ENCODE results near the gene DCUN1D4. TPM values are rescaled to one million over a fixed set of nuclear protein-coding genes. Genes with fewer than 3 reads are reported as not detected.
"Not testable (repeated sequence)": the region's sequence is repeated elsewhere in the genome, so short reads cannot be mapped to it uniquely, and the experiment has no call there.

Gene DCUN1D4
- total and polyA plus RNA-seq, 2 donors (not counting 1 experiment from before 2014, with no cell fraction given): 44.3 to 50.7 TPM

- no peaks in the 10 kb centered on the region for H3K4me1 ChIP-seq (ENCODE audit: control insufficient read depth, extremely low read depth, insufficient read depth, low read length)
- no peak overlapping the region for H2AFZ ChIP-seq (ENCODE audit: low read length)
- no peak overlapping the region for H3K4me3 ChIP-seq (replicated peaks in 1 of 4; ENCODE audit: control extremely low read depth in 1 of 4, insufficient read depth in 1 of 4, low read depth in 3 of 4, low read length in 4 of 4)
- no peak overlapping the region for H3K4me2 ChIP-seq (ENCODE audit: extremely low read depth, insufficient read depth, low read length)
- no peaks in the 10 kb centered on the region for H4K20me1 ChIP-seq (ENCODE audit: control insufficient read depth, extremely low read depth, insufficient read depth, low read length)
- H3K79me2 ChIP-seq (ENCODE audit: control insufficient read depth, insufficient read depth, low read length): no peaks in the 10 kb centered on the region
- TF ChIP-seq CTCF (conservative IDR thresholded peaks at IDR 0.05 in 1 of 2, IDR thresholded peaks at IDR 0.05 in 1 of 2; ENCODE audit: low read depth in 1 of 2, low read length in 2 of 2): no peak
- no peak for TF ChIP-seq EZH2 (IDR thresholded peaks at IDR 0.05; ENCODE audit: low read length, missing control alignments)
- H3K27ac ChIP-seq (ENCODE audit: insufficient read depth, low read length): no peak overlapping the region
- H3K9ac ChIP-seq (ENCODE audit: insufficient read depth, low read length): no peak overlapping the region
- DNase-seq (ENCODE audit: low read depth in 2 of 2): peak in 1 of 2 donors; percentile 95
- no peaks in the 10 kb centered on the region for H3K9me3 ChIP-seq (ENCODE audit: control insufficient read depth, insufficient read depth, low read depth, low read length)
- H3K36me3 ChIP-seq (ENCODE audit: control insufficient read depth, insufficient read depth, low read length): no peaks in the 10 kb centered on the region
- H3K27me3 ChIP-seq (ENCODE audit: control insufficient read depth, insufficient read depth, low read length): no peaks in the 10 kb centered on the region
These were observed 89.3 kb downstream of the DCUN1D4 start for GRCh38 chr4:51932261-51932660.

DNA sequence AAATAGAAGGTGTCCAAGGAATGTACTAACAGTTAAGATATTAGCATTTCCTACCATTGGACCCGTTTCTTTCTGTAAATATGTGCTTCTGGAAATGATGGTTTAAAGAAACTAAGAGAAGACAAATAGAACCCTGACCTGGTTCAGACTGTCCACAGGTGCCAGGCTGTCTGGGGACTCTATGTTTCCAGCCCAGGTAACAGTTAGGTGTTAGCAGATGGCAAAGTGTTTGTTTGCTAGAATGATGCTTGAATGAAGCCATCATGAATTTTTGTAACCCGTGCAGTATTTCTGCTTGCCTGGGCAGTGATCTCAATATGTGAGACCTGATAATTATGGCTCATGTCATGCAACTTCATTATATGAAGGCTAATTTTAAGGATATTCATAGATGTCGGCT is 89.7 kb downstream of the DCUN1D4 start:
- H3K27ac ChIP-seq (ENCODE audit: insufficient read depth, low read length): no peak overlapping the region
- H3K4me3 ChIP-seq (replicated peaks in 1 of 4; ENCODE audit: control extremely low read depth in 1 of 4, insufficient read depth in 1 of 4, low read depth in 3 of 4, low read length in 4 of 4): no peak overlapping the region
- no peaks in the 10 kb centered on the region for H3K79me2 ChIP-seq (ENCODE audit: control insufficient read depth, insufficient read depth, low read length)
- no peaks in the 10 kb centered on the region for H3K36me3 ChIP-seq (ENCODE audit: control insufficient read depth, insufficient read depth, low read length)
- no peak overlapping the region for H2AFZ ChIP-seq (ENCODE audit: low read length)
- TF ChIP-seq CTCF (conservative IDR thresholded peaks at IDR 0.05 in 1 of 2, IDR thresholded peaks at IDR 0.05 in 1 of 2; ENCODE audit: low read depth in 1 of 2, low read length in 2 of 2) (no peak), EZH2 (IDR thresholded peaks at IDR 0.05; ENCODE audit: low read length, missing control alignments) (no peak)
- H3K9me3 ChIP-seq (ENCODE audit: control insufficient read depth, insufficient read depth, low read depth, low read length): no peaks in the 10 kb centered on the region
- no peaks in the 10 kb centered on the region for H3K27me3 ChIP-seq (ENCODE audit: control insufficient read depth, insufficient read depth, low read length)
- no peak for DNase-seq (ENCODE audit: low read depth in 2 of 2)
- no peak overlapping the region for H3K9ac ChIP-seq (ENCODE audit: insufficient read depth, low read length)
- H3K4me2 ChIP-seq (ENCODE audit: extremely low read depth, insufficient read depth, low read length): no peak overlapping the region
- no peaks in the 10 kb centered on the region for H4K20me1 ChIP-seq (ENCODE audit: control insufficient read depth, extremely low read depth, insufficient read depth, low read length)
- H3K4me1 ChIP-seq (ENCODE audit: control insufficient read depth, extremely low read depth, insufficient read depth, low read length): no peaks in the 10 kb centered on the region

DNA sequence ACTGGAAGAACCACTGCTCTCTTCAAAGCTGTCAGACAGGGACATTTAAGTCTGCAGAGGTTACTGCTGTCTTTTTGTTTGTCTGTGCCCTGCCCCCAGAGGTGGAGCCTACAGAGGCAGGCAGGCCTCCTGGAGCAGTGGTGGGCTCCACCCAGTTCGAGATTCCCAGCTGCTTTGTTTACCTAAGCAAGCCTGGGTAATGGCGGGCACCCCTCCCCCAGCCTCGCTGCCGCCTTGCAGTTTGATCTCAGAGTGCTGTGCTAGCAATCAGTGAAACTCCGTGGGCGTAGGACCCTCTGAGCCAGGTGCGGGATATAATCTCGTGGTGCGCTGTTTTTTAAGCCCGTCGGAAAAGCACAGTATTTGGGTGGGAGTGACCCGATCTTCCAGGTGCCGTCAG is 97.5 kb downstream of the DCUN1D4 start:
- H2AFZ ChIP-seq (ENCODE audit: low read length); H3K4me2 ChIP-seq (ENCODE audit: extremely low read depth, insufficient read depth, low read length); H4K20me1 ChIP-seq (ENCODE audit: control insufficient read depth, extremely low read depth, insufficient read depth, low read length): not testable (repeated sequence)

More for the DNA sequence above, 97.5 kb downstream of the DCUN1D4 start:
- not testable (repeated sequence) for DNase-seq (ENCODE audit: low read depth in 2 of 2); H3K9ac ChIP-seq (ENCODE audit: insufficient read depth, low read length); H3K9me3 ChIP-seq (ENCODE audit: control insufficient read depth, insufficient read depth, low read depth, low read length); H3K36me3 ChIP-seq (ENCODE audit: control insufficient read depth, insufficient read depth, low read length); H3K27me3 ChIP-seq (ENCODE audit: control insufficient read depth, insufficient read depth, low read length); H3K27ac ChIP-seq (ENCODE audit: insufficient read depth, low read length); H3K4me1 ChIP-seq (ENCODE audit: control insufficient read depth, extremely low read depth, insufficient read depth, low read length); H3K79me2 ChIP-seq (ENCODE audit: control insufficient read depth, insufficient read depth, low read length); H3K4me3 ChIP-seq (replicated peaks in 1 of 4; ENCODE audit: control extremely low read depth in 1 of 4, insufficient read depth in 1 of 4, low read depth in 3 of 4, low read length in 4 of 4)

All from fibroblast of lung (primary cell).